ENCODE data around the gene ATP7A.
"Not testable (repeated sequence)": the region's sequence is repeated elsewhere in the genome, so short reads cannot be mapped to it uniquely, and the experiment has no call there.

ATP7A gene

DNA sequence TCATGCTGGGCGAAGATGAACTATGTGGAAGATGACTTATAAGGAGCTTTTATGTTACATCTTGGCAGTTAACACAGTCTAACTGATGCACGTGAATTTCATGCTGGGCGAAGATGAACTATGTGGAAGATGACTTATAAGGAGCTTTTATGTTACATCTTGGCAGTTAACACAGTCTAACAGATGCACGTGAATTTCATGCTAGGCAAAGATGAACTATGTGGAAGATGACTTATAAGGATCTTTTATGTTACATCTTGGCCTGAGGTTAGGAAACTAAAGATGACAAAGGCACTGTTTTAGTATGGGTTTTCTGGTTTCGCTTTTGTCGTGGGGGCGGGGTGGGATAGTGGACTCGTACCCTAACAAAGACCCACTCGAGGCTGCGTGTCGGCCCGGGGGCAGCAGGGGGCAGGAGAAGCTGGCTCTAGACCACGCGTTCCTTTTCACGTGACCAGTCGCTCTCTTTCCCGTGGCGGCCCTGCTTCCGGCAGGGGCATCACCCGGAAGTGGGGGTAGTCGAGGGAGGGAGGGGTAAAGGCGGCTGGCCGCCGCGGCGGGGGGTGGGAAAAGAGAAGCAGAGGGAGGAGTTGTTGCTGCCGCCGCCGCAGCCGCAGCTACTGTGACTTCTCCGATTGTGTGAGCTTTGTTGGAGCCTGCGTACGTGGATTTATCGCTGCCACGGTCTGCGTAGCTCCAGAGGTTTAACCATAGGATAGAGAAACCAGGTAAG is at the start of gene ATP7A:
Gene ATP7A (plus strand): TSS at position 586 of the 733 bp plus-strand sequence. CDS start 60,949 bp downstream, outside the sequence.
- peak; percentile 89 for DNase-seq

DNA sequence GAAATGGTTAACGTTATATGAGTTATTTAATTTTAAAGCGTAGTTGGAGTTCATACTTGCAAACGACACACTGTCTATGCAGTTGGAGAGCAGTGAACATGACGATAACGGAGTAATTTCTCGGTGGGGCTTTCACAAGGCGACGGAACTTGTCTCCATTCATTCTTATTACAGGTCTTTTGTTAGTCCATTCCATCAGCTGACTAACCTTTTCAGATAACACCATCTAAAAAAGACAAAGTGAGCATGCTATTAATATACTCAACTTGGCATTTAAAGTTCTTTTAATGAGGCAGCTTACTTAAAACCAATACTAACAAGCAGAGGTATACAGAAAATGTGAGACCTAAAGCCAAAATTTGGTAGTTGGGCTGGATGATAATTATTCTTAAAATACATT is 35.1 kb upstream of the ATP7A start:
- DNase-seq: no peak

DNA sequence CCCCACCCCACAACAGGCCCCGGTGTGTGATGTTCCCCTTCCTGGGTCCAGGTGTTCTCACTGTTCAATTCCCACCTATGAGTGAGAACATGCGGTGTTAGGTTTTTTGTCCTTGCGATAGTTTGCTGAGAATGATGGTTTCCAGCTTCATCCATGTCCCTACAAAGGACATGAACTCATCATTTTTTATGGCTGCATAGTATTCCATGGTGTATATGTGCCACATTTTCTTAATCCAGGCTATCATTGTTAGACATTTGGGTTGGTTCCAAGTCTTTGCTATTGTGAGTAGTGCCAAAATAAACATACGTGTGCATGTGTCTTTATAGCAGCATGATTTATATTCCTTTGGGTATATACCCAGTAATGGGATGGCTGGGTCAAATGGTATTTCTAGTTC is 29.1 kb upstream of the ATP7A start:
- DNase-seq: not testable (repeated sequence)

- no peak for DNase-seq
These were observed 17.6 kb upstream of the ATP7A start for GRCh38 chrX:77892887-77893286.

- DNase-seq: no peak
These were observed 16.8 kb upstream of the ATP7A start for GRCh38 chrX:77893713-77894112.

GRCh38 chrX:77894921-77895886 is 15.3 kb upstream of the ATP7A start, which contains the start of gene MAGT1:
Gene MAGT1 (minus strand): TSS chrX:77895435. CDS start chrX:77895410, 25 bp downstream.
- DNase-seq: peak; percentile 88

DNA sequence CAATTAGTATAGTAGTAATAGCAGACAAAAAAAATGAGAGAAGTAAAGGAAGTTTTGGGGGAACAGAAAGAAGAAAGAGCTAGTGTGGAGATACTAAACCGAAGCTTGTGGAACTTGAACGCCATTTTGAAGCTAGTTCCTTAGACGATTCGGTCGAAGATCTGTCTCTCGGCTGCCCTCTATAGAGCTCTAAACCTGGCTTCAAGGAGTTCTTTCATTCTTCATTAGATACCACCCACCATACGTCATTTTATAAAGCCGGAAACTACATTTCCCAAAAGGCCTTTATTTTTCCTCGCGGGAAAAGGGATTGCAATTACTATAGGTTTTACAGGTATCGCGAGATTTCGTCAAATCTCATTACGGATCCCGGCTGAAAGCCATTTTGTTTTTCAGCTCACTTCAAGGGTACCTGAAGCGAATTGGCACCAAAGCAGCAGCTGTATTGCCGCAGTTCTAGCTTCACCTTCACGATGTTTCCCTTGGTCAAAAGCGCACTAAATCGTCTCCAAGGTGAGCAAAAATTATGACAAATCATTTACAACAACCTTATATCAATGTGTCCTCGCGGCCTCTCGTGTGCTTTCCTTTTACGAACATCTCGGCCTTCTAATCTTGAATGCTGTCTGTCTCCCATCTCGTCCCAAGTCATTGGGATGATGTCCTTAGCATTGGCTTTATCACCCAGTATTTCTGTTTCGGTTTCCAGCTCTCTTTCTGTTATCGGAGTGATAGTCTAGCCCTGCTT is 11.2 kb upstream of the ATP7A start, which contains the start of gene COX7B:
Gene COX7B (plus strand): TSS at position 388 of the 748 bp plus-strand sequence. CDS start 86 bp downstream, at position 474.
- peak; percentile 81 for DNase-seq

DNA sequence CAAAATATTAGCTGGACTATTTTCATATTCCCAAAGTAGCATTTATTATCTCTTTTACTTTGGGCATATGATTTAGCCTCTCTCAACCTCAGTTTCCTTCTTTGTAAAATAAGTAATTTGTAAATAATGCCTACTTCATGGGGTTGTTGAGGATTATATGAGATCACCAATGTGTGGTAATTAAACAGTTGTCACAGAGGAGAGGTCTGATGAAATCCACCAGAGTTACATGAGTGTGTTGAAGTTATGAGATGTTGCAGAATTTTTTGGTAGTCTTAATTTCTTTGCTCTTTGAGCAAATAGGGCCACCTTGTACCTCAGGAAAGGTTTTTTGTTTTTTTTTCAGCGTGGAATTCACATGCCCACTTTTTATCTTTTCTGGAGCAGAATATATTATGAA is 9.8 kb upstream of the ATP7A start:
- DNase-seq: no peak

DNA sequence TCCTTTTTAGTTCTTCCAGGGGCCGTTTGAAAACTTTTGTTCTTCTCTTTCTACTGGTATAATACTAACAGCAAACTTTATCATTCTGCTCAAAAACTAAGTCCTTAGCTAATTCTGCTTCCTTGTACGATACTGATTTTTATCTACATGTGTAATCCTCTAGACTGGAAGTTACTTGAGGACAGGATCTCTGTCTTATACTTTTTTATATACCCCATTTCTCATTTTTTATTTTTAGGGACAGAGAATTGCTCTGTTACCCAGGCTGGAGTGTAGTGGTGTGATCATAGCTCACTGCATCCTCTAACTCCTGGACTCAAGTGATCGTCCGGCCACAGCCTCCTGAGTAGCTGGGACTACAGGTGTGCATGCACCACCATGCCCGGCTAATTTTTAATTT is 9.0 kb upstream of the ATP7A start:
- DNase-seq: no peak

GRCh38 chrX:77917294-77917933 is 6.9 kb downstream of the ATP7A start:
- no peak for DNase-seq

GRCh38 chrX:77918568-77918967 is 8.1 kb downstream of the ATP7A start:
- no peak for DNase-seq

- DNase-seq: not testable (repeated sequence)
These were observed 8.9 kb downstream of the ATP7A start for GRCh38 chrX:77919370-77919769.

DNA sequence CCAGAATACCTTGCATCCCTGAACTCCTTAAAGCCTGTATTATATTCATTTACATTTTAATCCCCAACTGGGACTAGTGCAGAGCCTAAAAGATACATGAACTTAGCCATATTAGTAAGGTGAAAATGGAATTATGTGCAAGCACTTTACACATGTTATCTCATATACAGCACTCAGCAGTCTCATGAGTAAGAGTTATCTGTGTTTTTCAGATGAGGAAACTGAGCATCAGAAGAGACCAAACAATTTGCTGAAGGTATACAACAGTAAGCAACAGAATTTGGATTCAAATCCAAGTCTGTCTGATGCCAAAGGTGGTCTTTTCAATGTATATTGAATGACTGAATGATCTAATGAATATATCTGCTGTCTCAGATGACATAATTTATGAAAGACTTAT is 12.3 kb downstream of the ATP7A start:
- no peak for DNase-seq

DNA sequence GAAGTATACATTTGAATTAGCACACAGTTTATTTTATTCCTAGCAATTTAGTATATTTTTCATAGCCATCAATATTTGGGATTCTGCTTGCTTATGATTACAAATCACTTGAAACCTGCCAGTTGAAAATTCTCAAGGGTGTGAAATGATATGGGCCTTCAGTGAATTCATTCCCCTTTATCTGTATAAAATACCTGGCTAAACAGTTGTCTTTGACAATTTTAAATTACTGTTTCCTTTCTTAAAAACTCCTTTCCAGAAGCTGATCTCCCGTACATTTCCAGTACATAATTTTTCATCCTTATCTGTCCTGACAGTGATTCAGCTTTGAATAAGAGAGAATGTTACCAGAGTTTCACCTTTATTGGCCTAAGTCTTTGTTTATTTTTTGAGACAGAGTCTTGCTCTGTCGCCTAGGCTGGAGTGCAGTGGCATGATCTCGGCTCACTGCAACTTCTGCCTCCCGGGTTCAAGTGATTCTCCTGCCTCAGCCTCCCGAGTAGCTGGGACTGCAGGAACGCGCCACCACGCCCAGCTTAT is 13.9 kb downstream of the ATP7A start:
- DNase-seq: no peak

GRCh38 chrX:77925764-77926163 is 15.3 kb downstream of the ATP7A start:
- DNase-seq: no peak

GRCh38 chrX:77930581-77930980 is 20.1 kb downstream of the ATP7A start:
- DNase-seq: no peak

DNA sequence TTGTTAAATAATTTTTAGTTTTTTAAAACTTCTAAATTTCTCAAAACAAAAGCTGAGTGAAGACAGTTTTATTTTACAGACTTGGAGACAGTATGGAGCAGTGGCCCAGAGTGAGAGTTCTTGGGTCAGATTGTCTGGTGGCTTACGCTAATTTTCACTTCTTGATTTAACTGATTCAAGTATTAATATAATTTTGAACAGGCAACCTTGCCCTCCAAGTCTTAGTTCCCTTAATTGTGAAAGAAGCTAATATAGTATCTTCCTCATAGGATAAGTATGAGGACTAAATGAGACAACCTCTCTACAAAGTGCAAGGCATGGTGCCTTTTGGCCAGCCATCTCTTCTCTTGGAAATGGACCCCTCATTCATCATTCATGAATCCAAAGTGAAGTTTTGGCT is 25.4 kb downstream of the ATP7A start:
- DNase-seq: no peak

DNA sequence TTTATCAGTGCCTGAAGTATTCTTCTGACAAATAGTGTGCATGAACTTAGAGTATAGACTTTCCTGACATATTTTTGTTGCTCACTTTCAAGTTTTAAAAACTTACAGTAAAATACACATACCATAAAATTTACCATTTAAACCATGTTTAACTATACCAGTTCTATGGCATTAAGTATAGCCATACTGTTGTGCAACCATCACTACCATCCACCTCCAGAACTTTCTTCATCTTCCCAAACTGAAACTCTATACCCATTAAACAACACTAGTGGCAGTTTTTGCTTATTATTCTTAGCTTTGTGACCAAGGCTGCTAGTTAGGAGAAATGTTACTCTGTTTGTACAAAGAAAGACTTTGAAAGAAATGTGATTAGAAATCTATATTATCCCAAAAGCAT is 25.8 kb downstream of the ATP7A start:
- DNase-seq: no peak

DNA sequence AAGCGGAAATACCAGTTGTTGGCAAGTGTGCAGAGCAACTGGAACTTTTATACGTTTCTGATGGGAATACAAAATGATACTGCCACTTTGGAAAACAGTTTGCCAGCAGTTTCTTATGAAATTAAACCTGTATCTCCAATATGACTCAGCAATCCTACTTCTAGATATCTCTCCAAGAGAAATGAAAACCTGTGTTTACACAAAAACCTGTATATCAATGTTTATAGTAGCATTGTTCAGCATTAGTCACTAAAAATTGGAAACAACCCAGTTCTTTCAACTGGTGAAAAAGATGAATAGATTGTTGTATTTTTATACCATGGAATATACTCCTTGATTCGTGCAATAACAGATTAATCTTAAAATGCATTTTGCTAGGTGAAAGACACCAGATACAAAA is 26.8 kb downstream of the ATP7A start:
- no peak for DNase-seq

DNA sequence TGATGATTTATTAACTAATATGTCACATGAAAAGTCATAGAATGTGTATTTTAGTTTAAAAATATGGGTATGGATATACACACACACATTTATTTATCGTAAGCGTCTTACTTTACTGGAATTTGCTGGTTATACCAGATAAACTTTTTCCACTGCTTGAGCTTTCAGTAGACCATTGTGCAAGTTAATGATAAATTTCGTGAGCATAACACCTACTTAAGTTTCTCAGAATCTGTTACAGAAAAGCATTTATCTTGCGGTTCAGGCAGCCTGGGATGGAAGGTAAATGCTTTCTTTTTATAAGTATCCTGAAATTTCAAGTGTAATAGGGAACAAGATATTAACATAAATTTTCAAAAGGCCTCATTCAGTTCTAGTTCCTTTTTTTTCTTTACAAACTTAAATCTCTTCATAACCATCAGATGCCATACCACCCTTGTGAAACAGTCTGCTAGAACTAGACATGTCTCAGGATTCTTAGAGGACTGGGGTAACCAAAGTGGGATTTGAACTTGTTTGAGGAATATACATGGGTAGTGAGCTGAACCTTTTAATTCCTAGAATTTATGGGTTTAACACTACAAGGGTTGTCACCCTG is 27.7 kb downstream of the ATP7A start:
- DNase-seq: no peak

GRCh38 chrX:77945031-77945430 is 34.5 kb downstream of the ATP7A start:
- DNase-seq: not testable (repeated sequence)

Measured in GDM1 (cell line).